GM23338 (cell line): ENCODE measurements around the gene DNAJC16. TPM values are rescaled to one million over a fixed set of nuclear protein-coding genes. Genes with fewer than 3 reads are reported as not detected.
"Not testable (repeated sequence)": the region's sequence is repeated elsewhere in the genome, so short reads cannot be mapped to it uniquely, and the experiment has no call there.

Source experiments
- ATAC-seq: fragments of 200-7000 bp; cut with Tn5 transposase; 3 replicates; pipeline ENCODE4 v1.9.1; 2020
- DNase-seq: peaks from one replicate; pipeline ENCODE4 v3.0.0-alpha.2; 2015; ENCODE audit warnings: low spot score
- H2AFZ ChIP-seq: fragments of 200-600 bp; sonication (generic); 2 replicates; pipeline ENCODE4 v1.8.0; 2016; ENCODE audit warnings: antibody characterized with exemption, mild to moderate bottlenecking, moderate library complexity
- H3F3A ChIP-seq: fragments of 200-600 bp; sonication (generic); replicated peaks from 2 replicates; pipeline ENCODE4 v1.8.0; 2017; ENCODE audit warnings: antibody characterized with exemption, mixed run types, low read depth
- H3K27ac ChIP-seq: fragments of 200-600 bp; sonication (generic); 2 replicates; pipeline ENCODE4 v1.6.1; 2016; ENCODE audit warnings: low read depth
- H3K27me3 ChIP-seq: fragments of 200-600 bp; sonication (generic); 2 replicates; pipeline ENCODE4 v1.8.0; 2016; ENCODE audit warnings: mild to moderate bottlenecking, mixed run types, moderate library complexity; ENCODE audit not compliant: insufficient read depth
- H3K36me3 ChIP-seq: fragments of 200-600 bp; sonication (generic); 2 replicates; pipeline ENCODE4 v1.8.0; 2016; ENCODE audit warnings: mild to moderate bottlenecking; ENCODE audit not compliant: insufficient read depth
- H3K4me1 ChIP-seq: fragments of 200-600 bp; sonication (generic); 2 replicates; pipeline ENCODE4 v1.8.0; 2016; ENCODE audit warnings: mild to moderate bottlenecking, moderate library complexity; ENCODE audit not compliant: insufficient read depth
- H3K4me2 ChIP-seq: fragments of 200-600 bp; sonication (generic); 2 replicates; pipeline ENCODE4 v1.7.1; 2017; ENCODE audit warnings: mixed run types
- H3K4me3 ChIP-seq: fragments of 200-600 bp; sonication (generic); 2 replicates; pipeline ENCODE4 v1.6.1; 2016; ENCODE audit warnings: mixed run types
- H3K79me2 ChIP-seq: fragments of 200-600 bp; sonication (generic); replicated peaks from 2 replicates; pipeline ENCODE4 v1.8.0; 2017; ENCODE audit warnings: mild to moderate bottlenecking; ENCODE audit not compliant: insufficient read depth
- H3K9me2 ChIP-seq: fragments of 200-600 bp; sonication (generic); 2 replicates; pipeline ENCODE4 v1.8.0; 2017; ENCODE audit not compliant: insufficient read depth
- H4K20me1 ChIP-seq: fragments of 200-600 bp; sonication (generic); replicated peaks from 2 replicates; pipeline ENCODE4 v1.8.0; 2017; ENCODE audit warnings: mild to moderate bottlenecking; ENCODE audit not compliant: insufficient read depth
- H3K27ac Mint-ChIP-seq: 2 replicates; pipeline ENCODE4 v1.8.0; 2020; ENCODE audit warnings: inconsistent platforms, mild to moderate bottlenecking, moderate library complexity, mixed read lengths
- H3K27me3 Mint-ChIP-seq: 3 replicates; pipeline ENCODE4 v1.8.0; 2022; ENCODE audit warnings: low read depth, mild to moderate bottlenecking, moderate library complexity, mixed read lengths, inconsistent platforms; ENCODE audit not compliant: insufficient read depth, poor library complexity
- H3K36me3 Mint-ChIP-seq: 3 replicates; pipeline ENCODE4 v1.8.0; 2021; ENCODE audit warnings: low read depth, mild to moderate bottlenecking, inconsistent platforms, moderate library complexity, mixed read lengths
- H3K4me1 Mint-ChIP-seq: 3 replicates; pipeline ENCODE4 v1.8.0; 2020; ENCODE audit warnings: mild to moderate bottlenecking, inconsistent platforms, mixed read lengths
- H3K4me3 Mint-ChIP-seq: 3 replicates; pipeline ENCODE4 v1.8.0; 2021; ENCODE audit warnings: moderate library complexity, mild to moderate bottlenecking, inconsistent platforms, mixed read lengths
- H3K9me3 Mint-ChIP-seq: 3 replicates; pipeline ENCODE4 v1.8.0; 2020; ENCODE audit warnings: moderate library complexity, mild to moderate bottlenecking, inconsistent platforms, mixed read lengths
- CTCF ChIP-seq, 2 experiments: fragments of 200-600 bp in 1 of 2; sonication (generic) in 1 of 2; conservative IDR thresholded peaks; 2 replicates each; pipeline versions ENCODE4 v1.5.1 to v1.6.1; 2016 to 2017; ENCODE audit warnings: antibody characterized with exemption in 2 of 2, low read depth in 2 of 2, mild to moderate bottlenecking in 2 of 2, moderate library complexity in 1 of 2
- NANOG ChIP-seq: IDR thresholded peaks from 2 replicates; pipeline ENCODE4 v1.6.1; 2016; ENCODE audit warnings: antibody characterized with exemption, borderline replicate concordance
- REST ChIP-seq: IDR thresholded peaks from one replicate; pipeline ENCODE4 v1.6.1; 2018; ENCODE audit warnings: antibody characterized with exemption; ENCODE audit not compliant: unreplicated experiment
- polyA plus RNA-seq: library from polyadenylated mRNA; unstranded; fragments of >200 nt; fragmentation: Nextera tagmentation; extraction: Ambion mirVana; gene quantifications from 2 replicates; pipeline ENCODE4 v1.2.1, GENCODE V29; 2016
- total RNA-seq: library from RNA; depleted of rRNA; stranded (reverse); fragments of >200 nt; shearing (Covaris generic); gene quantifications from 2 replicates; pipeline ENCODE4 v1.2.3, GENCODE V29; 2014

DNAJC16 gene
- total and polyA plus RNA-seq, 2 experiments from 2014 or later = 6.3 to 18.0 TPM

- ATAC-seq = no peak
- peaks cover 15% of the 10 kb centered on the region for H3K4me1 ChIP-seq
Measured at GRCh38 chr1:15513919-15514318, 12.7 kb upstream of the DNAJC16 start.

GRCh38 chr1:15514557-15514956 lies 12.1 kb upstream of the DNAJC16 start:
- not testable (repeated sequence) for H3K9me3 Mint-ChIP-seq

More at GRCh38 chr1:15513919-15514318, 12.7 kb upstream of the DNAJC16 start:
- Histone ChIP-seq H4K20me1 (no peaks in the 10 kb centered on the region; the same call in 1 of the 2 replicates), H2AFZ (no peak overlapping the region), H3K79me2 (peaks cover 4% of the 10 kb centered on the region; the same call in 1 of the 2 replicates), H3F3A (peaks cover 11% of the 10 kb centered on the region; the same call in 1 of the 2 replicates), H3K4me3 (no peak overlapping the region), H3K9me2 (no peaks in the 10 kb centered on the region), H3K4me2 (no peak overlapping the region), H3K27me3 (no peaks in the 10 kb centered on the region), H3K36me3 (no peaks in the 10 kb centered on the region), H3K27ac (no peak overlapping the region)
- H3K4me3 Mint-ChIP-seq = no peak overlapping the region
- peaks cover 30% of the 10 kb centered on the region for H3K36me3 Mint-ChIP-seq
- H3K27me3 Mint-ChIP-seq = peaks cover 8% of the 10 kb centered on the region
- TF ChIP-seq CTCF (conservative IDR thresholded peaks at IDR 0.05; ENCODE audit: low read depth in 2 of 2) (no peak), NANOG (no peak), REST (no peak)
- H3K27ac Mint-ChIP-seq = no peak overlapping the region
- peaks cover 27% of the 10 kb centered on the region for H3K4me1 Mint-ChIP-seq
- DNase-seq = no peak
- no peaks in the 10 kb centered on the region for H3K9me3 Mint-ChIP-seq

More at GRCh38 chr1:15514557-15514956, 12.1 kb upstream of the DNAJC16 start:
- not testable (repeated sequence) for H3K4me2 ChIP-seq, DNase-seq, H3K36me3 ChIP-seq, H2AFZ ChIP-seq, H3K27me3 ChIP-seq, H3K27me3 Mint-ChIP-seq, H3K27ac Mint-ChIP-seq, H3K4me3 Mint-ChIP-seq, H3K9me2 ChIP-seq, H4K20me1 ChIP-seq, H3K27ac ChIP-seq, ATAC-seq, H3K79me2 ChIP-seq, H3K4me3 ChIP-seq
- H3F3A ChIP-seq = peaks cover 11% of the 10 kb centered on the region; the same call in 1 of the 2 replicates
- peaks cover 22% of the 10 kb centered on the region for H3K4me1 Mint-ChIP-seq
- H3K4me1 ChIP-seq = peaks cover 13% of the 10 kb centered on the region
- peaks cover 30% of the 10 kb centered on the region for H3K36me3 Mint-ChIP-seq
